Parathyroid adenoma (tissue), 2 donors: ENCODE results near the gene TRMT1L.

Source experiments
- H2AFZ ChIP-seq: fragments of 300-600 bp; sonication (generic); one replicate; pipeline ENCODE4 v1.7.0; 2017; ENCODE audit warnings: antibody characterized with exemption, mild to moderate bottlenecking
- H3K27ac ChIP-seq: fragments of 300-600 bp; sonication (generic); one replicate; pipeline ENCODE4 v1.7.0; 2017
- H3K27me3 ChIP-seq: fragments of 300-600 bp; sonication (generic); one replicate; pipeline ENCODE4 v1.7.0; 2017; ENCODE audit warnings: low read length; ENCODE audit not compliant: control insufficient read depth, insufficient read depth
- H3K36me3 ChIP-seq: fragments of 300-600 bp; sonication (generic); one replicate; pipeline ENCODE4 v1.7.0; 2017; ENCODE audit warnings: low read length; ENCODE audit not compliant: control insufficient read depth, insufficient read depth
- H3K4me1 ChIP-seq: fragments of 300-600 bp; sonication (generic); one replicate; pipeline ENCODE4 v1.7.0; 2017; ENCODE audit warnings: control low read depth
- H3K4me2 ChIP-seq: fragments of 300-600 bp; sonication (generic); one replicate; pipeline ENCODE4 v1.7.0; 2017; ENCODE audit warnings: low read length
- H3K4me3 ChIP-seq: fragments of 300-600 bp; sonication (generic); one replicate; pipeline ENCODE4 v1.7.0; 2017; ENCODE audit warnings: low read depth, low read length
- H3K79me2 ChIP-seq: fragments of 300-600 bp; sonication (generic); one replicate; pipeline ENCODE4 v1.7.0; 2017; ENCODE audit warnings: control low read depth
- H3K9ac ChIP-seq: fragments of 300-600 bp; sonication (generic); one replicate; pipeline ENCODE4 v1.7.0; 2017; ENCODE audit warnings: mild to moderate bottlenecking
- H3K9me3 ChIP-seq: fragments of 300-600 bp; sonication (generic); one replicate; pipeline ENCODE4 v1.7.0; 2017; ENCODE audit warnings: low read length; ENCODE audit not compliant: control insufficient read depth
- CTCF ChIP-seq: fragments of 300-600 bp; sonication (generic); IDR thresholded peaks from one replicate; pipeline ENCODE4 v1.7.0; 2017; ENCODE audit warnings: antibody characterized with exemption, mild to moderate bottlenecking
- donor health status: primary hyperparathyroidism.

The TRMT1L gene

GRCh38 chr1:185132534-185132933, 24.2 kb downstream of the TRMT1L start:
- H3K79me2 ChIP-seq = no peaks in the 10 kb centered on the region

GRCh38 chr1:185129708-185130107, 27.0 kb downstream of the TRMT1L start:
- Histone ChIP-seq H3K9ac (no peak overlapping the region), H3K9me3 (no peaks in the 10 kb centered on the region), H2AFZ (no peak overlapping the region), H3K4me1 (no peaks in the 10 kb centered on the region), H3K4me2 (no peak overlapping the region), H3K27me3 (no peaks in the 10 kb centered on the region), H3K36me3 (peaks cover 3% of the 10 kb centered on the region), H3K79me2 (no peaks in the 10 kb centered on the region), H3K4me3 (no peak overlapping the region), H3K27ac (no peak overlapping the region)
- TF ChIP-seq CTCF = no peak

More at GRCh38 chr1:185132534-185132933, 24.2 kb downstream of the TRMT1L start:
- H3K4me3 ChIP-seq = no peak overlapping the region
- H3K4me2 ChIP-seq = no peak overlapping the region
- no peak overlapping the region for H2AFZ ChIP-seq
- H3K9ac ChIP-seq = no peak overlapping the region
- H3K9me3 ChIP-seq = no peaks in the 10 kb centered on the region
- H3K4me1 ChIP-seq = no peaks in the 10 kb centered on the region
- no peak for TF ChIP-seq CTCF
- H3K27ac ChIP-seq = no peak overlapping the region
- H3K27me3 ChIP-seq = no peaks in the 10 kb centered on the region
- H3K36me3 ChIP-seq = peaks cover 3% of the 10 kb centered on the region

- Histone ChIP-seq H2AFZ (no peak overlapping the region), H3K4me1 (no peaks in the 10 kb centered on the region), H3K9ac (no peak overlapping the region), H3K79me2 (no peaks in the 10 kb centered on the region), H3K36me3 (no peaks in the 10 kb centered on the region), H3K27ac (no peak overlapping the region), H3K4me2 (no peak overlapping the region), H3K9me3 (no peaks in the 10 kb centered on the region), H3K27me3 (no peaks in the 10 kb centered on the region), H3K4me3 (no peak overlapping the region)
- no peak for TF ChIP-seq CTCF
Observed at GRCh38 chr1:185112356-185112755, 44.4 kb downstream of the TRMT1L start.

GRCh38 chr1:185111873-185112272, 44.9 kb downstream of the TRMT1L start:
- no peak overlapping the region for H3K4me3 ChIP-seq
- no peak overlapping the region for H2AFZ ChIP-seq
- no peak overlapping the region for H3K9ac ChIP-seq
- H3K9me3 ChIP-seq = no peaks in the 10 kb centered on the region
- H3K79me2 ChIP-seq = no peaks in the 10 kb centered on the region
- no peak overlapping the region for H3K4me2 ChIP-seq
- no peaks in the 10 kb centered on the region for H3K36me3 ChIP-seq
- no peaks in the 10 kb centered on the region for H3K4me1 ChIP-seq
- no peak for TF ChIP-seq CTCF
- H3K27me3 ChIP-seq = no peaks in the 10 kb centered on the region
- H3K27ac ChIP-seq = no peak overlapping the region

- H2AFZ ChIP-seq = no peak overlapping the region
- no peak overlapping the region for H3K27ac ChIP-seq
- no peaks in the 10 kb centered on the region for H3K79me2 ChIP-seq
- H3K9me3 ChIP-seq = no peaks in the 10 kb centered on the region
- no peaks in the 10 kb centered on the region for H3K36me3 ChIP-seq
- no peaks in the 10 kb centered on the region for H3K27me3 ChIP-seq
- H3K4me2 ChIP-seq = no peak overlapping the region
- no peak for TF ChIP-seq CTCF
- no peaks in the 10 kb centered on the region for H3K4me1 ChIP-seq
- no peak overlapping the region for H3K4me3 ChIP-seq
- no peak overlapping the region for H3K9ac ChIP-seq
Observed at GRCh38 chr1:185110145-185110544, 46.6 kb downstream of the TRMT1L start.
